ENCODE data around the gene SF3B4. TPM values are rescaled to one million over a fixed set of nuclear protein-coding genes. Genes with fewer than 3 reads are reported as not detected.
A peak's percentile ranks its signal among the peaks of the same experiment; 100 is the strongest.

Gene SF3B4
- total RNA-seq, 1 experiment from 2014 or later = 127 TPM

DNA sequence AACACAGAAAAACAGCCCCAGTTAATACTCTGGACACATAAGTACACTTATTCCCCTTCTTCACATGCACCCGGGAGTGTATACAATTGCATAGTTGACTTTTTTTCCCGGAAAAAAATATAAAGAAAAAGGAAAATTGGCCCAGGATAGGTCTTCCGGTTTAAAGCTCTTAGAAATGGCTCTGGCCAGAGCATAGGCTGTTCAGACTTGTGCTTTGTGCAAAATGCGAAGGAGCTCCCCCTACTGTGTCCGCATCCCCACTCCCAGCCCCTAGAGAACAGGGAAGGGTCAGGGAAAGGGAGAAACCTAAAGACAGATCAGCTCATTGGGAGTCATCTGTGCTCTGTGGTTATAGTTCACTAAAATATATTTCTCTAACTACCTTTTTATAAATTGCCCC, 14.6 kb upstream of the SF3B4 start:
- Histone ChIP-seq H3K79me1 (ENCODE audit: insufficient read depth, low read depth, low read length, poor library complexity, severe bottlenecking) (no peaks in the 10 kb centered on the region), H2BK5ac (ENCODE audit: insufficient read length, low read length) (no peak overlapping the region), H2BK12ac (ENCODE audit: insufficient read length, low read depth, low read length) (no peak overlapping the region), H2AFZ (ENCODE audit: low read length) (no peak overlapping the region), H3K4ac (ENCODE audit: low read depth, low read length) (no peak overlapping the region), H4K8ac (replicated peaks; ENCODE audit: insufficient read length, low read depth, low read length) (no peak overlapping the region), H3T11ph (ENCODE audit: low read length) (no peak overlapping the region), H3K23ac (ENCODE audit: insufficient read length, low read depth, low read length) (no peak overlapping the region), H2BK20ac (ENCODE audit: low read depth, low read length, poor library complexity, severe bottlenecking) (no peak overlapping the region), H3K27me3 (ENCODE audit: insufficient read depth, low read length) (no peaks in the 10 kb centered on the region), H2BK120ac (ENCODE audit: low read depth, low read length, poor library complexity, severe bottlenecking) (no peak overlapping the region), H3K4me2 (ENCODE audit: insufficient read depth, insufficient read length, low read length) (no peak overlapping the region), H3K23me2 (ENCODE audit: insufficient read length, low read depth, low read length, poor library complexity, severe bottlenecking) (peaks cover 5% of the 10 kb centered on the region), H3K27ac (ENCODE audit: insufficient read length, low read depth, low read length) (no peak overlapping the region), H3K14ac (ENCODE audit: insufficient read depth, low read length) (no peak overlapping the region), H3K9me3 (ENCODE audit: control insufficient read depth, low read depth, low read length) (no peaks in the 10 kb centered on the region), H3K9ac (ENCODE audit: extremely low read depth, insufficient read length, low read length) (no peak overlapping the region), H3K56ac (ENCODE audit: insufficient read length, low read depth, low read length) (no peak overlapping the region), H4K91ac (ENCODE audit: insufficient read length, low read depth, low read length) (no peak overlapping the region), H2BK15ac (ENCODE audit: low read depth, low read length) (no peak overlapping the region), H4K5ac (ENCODE audit: insufficient read length, low read depth, low read length) (no peak overlapping the region), H3K79me2 (ENCODE audit: insufficient read depth, low read length) (no peaks in the 10 kb centered on the region), H2AK5ac (ENCODE audit: insufficient read length, low read length) (no peak overlapping the region), H4K20me1 (ENCODE audit: control insufficient read depth, insufficient read depth, insufficient read length) (no peaks in the 10 kb centered on the region), H3K4me1 (ENCODE audit: insufficient read depth, low read length) (peaks cover 18% of the 10 kb centered on the region; the same call in 1 of the 2 replicates), H3K18ac (ENCODE audit: insufficient read length, low read depth, low read length) (no peak overlapping the region)
- Mint-ChIP-seq H3K27me3 (ENCODE audit: low read depth) (no peaks in the 10 kb centered on the region), H3K27ac (no peak overlapping the region; a peak in 1 of 7 replicates), H3K9me3 (no peaks in the 10 kb centered on the region), H3K4me3 (no peak overlapping the region; a peak in 1 of 5 replicates), H3K4me1 (peaks cover 33 to 43% of the 10 kb centered on the region in 2 experiments), H3K36me3 (ENCODE audit: insufficient read depth in 1 of 3, low read depth in 3 of 3) (peaks cover 14 to 28% (median 25%) of the 10 kb centered on the region in 3 experiments; a peak in 6 of 7 replicates)
- peak; percentile 67 for DNase-seq
- TF ChIP-seq, protein P1, sequence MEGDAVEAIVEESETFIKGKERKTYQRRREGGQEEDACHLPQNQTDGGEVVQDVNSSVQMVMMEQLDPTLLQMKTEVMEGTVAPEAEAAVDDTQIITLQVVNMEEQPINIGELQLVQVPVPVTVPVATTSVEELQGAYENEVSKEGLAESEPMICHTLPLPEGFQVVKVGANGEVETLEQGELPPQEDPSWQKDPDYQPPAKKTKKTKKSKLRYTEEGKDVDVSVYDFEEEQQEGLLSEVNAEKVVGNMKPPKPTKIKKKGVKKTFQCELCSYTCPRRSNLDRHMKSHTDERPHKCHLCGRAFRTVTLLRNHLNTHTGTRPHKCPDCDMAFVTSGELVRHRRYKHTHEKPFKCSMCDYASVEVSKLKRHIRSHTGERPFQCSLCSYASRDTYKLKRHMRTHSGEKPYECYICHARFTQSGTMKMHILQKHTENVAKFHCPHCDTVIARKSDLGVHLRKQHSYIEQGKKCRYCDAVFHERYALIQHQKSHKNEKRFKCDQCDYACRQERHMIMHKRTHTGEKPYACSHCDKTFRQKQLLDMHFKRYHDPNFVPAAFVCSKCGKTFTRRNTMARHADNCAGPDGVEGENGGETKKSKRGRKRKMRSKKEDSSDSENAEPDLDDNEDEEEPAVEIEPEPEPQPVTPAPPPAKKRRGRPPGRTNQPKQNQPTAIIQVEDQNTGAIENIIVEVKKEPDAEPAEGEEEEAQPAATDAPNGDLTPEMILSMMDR (conservative IDR thresholded peaks at IDR 0.05) = peak; percentile 56
- WGBS (ENCODE audit: extremely low coverage, insufficient read length, low lambda C conversion rate) = no CpG with 5 or more reads among the region's 5 CpGs
